HG02763 (cell line): ENCODE measurements around the gene CAMK2D.

Experiments used
- ATAC-seq: cut with Tn5 transposase; IDR thresholded peaks from one replicate; pipeline ENCODE4 v1.9.1; 2021; ENCODE audit warnings: mild to moderate bottlenecking, moderate library complexity; ENCODE audit not compliant: unreplicated experiment

The CAMK2D gene

GRCh38 chr4:113579360-113579759 is 182.2 kb downstream of the CAMK2D start:
- ATAC-seq, result no peak

DNA sequence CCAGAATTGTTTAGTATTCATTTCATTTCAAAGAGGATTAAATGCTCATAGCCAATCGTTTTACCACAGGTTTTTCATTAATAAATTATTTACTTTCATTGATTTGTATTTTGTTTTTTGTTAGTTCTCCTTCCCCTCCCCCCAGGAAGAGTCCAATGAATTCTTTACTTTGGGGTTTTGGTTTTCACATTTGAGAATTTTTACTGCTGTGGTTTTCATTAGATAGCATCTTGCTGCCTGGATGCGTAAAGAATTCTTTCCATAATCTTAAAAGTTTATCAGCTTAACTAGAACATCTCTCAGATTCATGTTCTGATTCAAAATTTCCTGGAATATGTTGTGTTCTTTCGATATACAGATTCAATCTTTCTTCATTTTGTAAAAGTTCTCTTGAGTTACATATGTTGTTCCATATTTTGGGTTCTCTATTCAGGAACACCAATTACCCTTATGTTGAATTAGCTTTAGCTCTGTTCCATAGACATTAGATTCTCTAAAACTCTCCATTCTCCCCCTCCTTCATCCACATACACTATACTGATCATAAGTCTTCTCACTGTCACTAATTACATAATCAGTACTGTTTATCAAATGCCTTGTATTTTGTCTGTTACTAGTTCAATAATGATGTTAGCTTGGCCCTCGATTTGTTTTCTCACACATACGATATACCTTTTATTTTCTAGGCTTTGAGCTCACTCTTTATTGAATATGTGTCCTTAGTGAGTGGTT is 184.4 kb downstream of the CAMK2D start:
- no peak for ATAC-seq

- no peak for ATAC-seq
These were observed 186.1 kb downstream of the CAMK2D start for GRCh38 chr4:113575401-113575800.

GRCh38 chr4:113574636-113575103 is 186.9 kb downstream of the CAMK2D start:
- ATAC-seq, result no peak

- ATAC-seq, result no peak
These were observed 188.9 kb downstream of the CAMK2D start for GRCh38 chr4:113572620-113573019.

- no peak for ATAC-seq
These were observed 195.3 kb downstream of the CAMK2D start for GRCh38 chr4:113566015-113566795.

GRCh38 chr4:113565702-113566012 is 195.9 kb downstream of the CAMK2D start:
- no peak for ATAC-seq

GRCh38 chr4:113564493-113564892 is 197.0 kb downstream of the CAMK2D start:
- ATAC-seq, result peak; percentile 21

DNA sequence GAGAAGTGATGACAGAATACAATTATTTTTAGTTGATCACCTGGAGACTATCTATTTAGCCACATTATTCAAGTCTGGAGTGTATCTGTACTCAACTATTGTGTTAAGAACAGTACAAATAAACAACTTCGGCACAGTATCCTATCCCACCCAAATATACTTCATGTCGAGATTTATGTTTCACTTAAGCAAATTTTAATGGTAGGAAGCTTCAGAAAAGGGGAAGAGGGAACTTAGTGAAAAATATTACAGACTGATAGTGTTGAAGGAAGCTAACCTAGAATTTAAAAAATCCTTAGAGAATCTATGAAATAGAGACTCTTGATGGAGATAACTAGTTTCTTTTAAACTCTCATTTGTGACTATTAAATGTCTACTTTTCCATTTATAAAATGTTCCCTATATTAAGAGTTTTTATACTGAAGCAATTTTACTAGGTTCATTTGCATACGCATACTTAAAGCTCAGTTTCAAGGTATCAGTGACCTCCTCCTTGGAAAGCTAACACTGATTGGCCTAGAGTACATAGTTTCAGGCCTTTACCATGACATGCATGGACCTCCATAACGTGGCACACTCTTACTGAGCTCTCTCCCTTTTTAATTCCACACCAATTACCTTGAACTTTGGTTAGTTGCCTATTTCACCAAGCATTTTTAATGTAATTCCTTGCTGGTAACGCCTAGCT is 197.7 kb downstream of the CAMK2D start:
- ATAC-seq, result no peak

- ATAC-seq, result no peak
These were observed 199.8 kb downstream of the CAMK2D start for GRCh38 chr4:113561758-113562157.

DNA sequence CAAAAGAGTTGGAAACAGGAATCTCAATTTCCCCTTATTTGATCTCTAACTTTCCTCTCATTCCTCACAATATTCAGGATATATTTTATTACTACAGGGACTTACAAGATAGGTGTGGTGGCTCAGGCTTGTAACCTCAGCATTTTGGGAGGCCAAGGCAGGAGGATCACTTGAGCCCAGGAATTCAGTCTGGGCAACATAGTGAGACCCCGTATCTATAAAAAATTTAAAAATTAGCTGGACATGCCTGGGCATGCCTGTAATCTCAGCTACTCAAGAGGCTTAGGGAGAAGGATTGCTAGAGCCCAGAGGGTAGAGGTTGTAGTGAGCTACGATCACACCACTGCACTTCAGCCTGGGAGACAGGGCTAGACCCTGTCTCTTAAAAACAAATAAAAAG is 200.4 kb downstream of the CAMK2D start:
- no peak for ATAC-seq

- no peak for ATAC-seq
These were observed 201.0 kb downstream of the CAMK2D start for GRCh38 chr4:113560579-113560978.

DNA sequence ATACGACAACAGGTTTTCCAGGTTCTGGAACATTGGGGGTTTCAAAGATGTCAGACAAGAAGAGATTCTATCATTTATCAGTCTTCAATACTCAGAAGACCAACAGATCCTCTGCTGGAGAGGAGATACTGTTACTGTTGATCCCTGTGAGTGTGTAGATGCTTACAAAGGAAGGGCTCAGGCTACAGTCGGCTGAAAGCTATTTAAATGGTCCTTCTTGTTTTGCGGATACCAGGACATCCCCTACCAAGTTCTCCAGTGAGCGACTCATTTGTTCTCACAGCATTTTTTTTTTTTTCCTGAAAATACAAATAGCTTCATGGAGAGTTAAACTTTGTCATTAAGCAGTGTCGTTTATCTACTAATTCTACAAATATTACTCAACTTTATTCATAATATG is 201.6 kb downstream of the CAMK2D start:
- no peak for ATAC-seq

DNA sequence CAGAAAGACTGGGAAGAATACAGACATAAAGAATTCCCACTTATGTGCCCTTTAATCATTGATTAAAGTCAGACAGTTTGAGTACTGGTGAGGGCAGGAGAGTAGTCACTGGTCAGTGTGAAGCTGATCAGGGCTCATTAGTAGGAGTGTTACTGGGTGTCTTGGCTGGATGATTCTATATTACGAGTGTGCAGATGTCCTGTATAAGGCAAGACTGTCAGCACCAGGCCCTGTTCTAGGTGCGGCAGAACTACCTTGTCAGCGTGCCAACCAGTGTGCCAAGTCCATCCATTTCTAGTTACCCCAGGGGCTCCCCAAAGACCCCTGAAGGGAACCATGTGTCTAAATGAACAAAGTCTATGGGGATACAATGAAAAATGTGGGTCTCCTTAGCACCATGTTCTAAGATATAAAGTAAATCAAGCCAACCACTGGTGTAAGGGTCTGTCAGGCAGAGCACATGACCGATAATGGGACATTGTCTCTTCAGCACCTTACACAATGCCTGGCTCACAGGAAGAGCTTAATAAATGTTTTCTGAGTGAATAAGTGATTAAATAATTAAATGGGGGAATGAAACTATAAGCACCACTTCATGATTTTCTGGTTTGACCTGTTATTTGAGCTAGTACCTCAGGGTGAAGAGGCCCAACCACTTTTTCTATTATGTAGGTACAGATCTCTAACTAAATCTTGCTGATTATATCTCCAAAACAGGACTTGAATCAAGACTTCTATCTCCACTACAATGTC is 205.0 kb downstream of the CAMK2D start:
- ATAC-seq, result no peak

DNA sequence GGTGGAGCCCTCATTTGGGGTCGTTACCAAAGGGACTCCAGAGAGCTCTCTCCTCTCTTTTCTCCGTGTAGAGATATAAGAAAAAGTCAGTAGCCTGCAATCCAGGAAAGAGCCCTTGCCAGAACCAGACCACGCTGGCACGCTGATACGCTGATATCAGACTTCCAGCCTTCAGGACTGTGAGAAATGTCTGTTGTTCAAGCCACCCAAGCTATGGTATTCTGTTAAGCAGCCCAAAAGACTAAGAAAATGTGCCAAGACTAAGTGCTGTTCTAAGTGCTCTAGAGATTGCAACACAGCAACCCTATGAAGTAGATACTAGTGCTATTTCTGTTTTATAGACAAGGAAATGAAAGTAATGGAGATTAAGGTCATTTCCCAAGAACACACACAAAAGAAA is 205.7 kb downstream of the CAMK2D start:
- ATAC-seq, result no peak

GRCh38 chr4:113553082-113553481 is 208.5 kb downstream of the CAMK2D start:
- ATAC-seq, result no peak

GRCh38 chr4:113550510-113550909 is 211.0 kb downstream of the CAMK2D start:
- ATAC-seq, result no peak

DNA sequence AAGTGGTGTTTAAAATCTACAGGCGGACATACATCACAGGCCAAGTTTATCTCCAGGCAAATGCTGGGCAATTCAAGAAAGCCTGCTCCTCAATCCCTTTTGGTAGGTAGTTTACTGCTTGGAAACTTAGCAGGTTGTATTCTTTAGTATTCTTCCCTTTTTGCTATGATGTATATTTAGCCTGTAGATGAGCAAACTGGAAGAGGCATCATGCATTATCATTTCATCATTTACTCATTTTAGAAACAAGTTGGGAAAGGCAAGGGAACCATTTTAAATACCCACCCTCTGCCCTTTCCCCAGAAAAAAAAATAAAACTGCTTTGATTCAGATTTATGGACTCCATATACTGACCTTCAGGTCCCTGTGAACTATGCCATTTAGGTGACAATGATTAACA is 213.2 kb downstream of the CAMK2D start:
- no peak for ATAC-seq

- ATAC-seq, result peak; percentile 98
These were observed 214.0 kb downstream of the CAMK2D start for GRCh38 chr4:113547487-113548042.

GRCh38 chr4:113541933-113542332 is 219.6 kb downstream of the CAMK2D start:
- ATAC-seq, result no peak

GRCh38 chr4:113540859-113541258 is 220.7 kb downstream of the CAMK2D start:
- ATAC-seq, result no peak
